Mucosa of stomach (tissue), 1 donor: ENCODE data around the gene UBAP1.

ENCODE experiments used
- H3K27me3 ChIP-seq: one replicate; pipeline ENCODE4 v1.7.0; 2013; ENCODE audit warnings: mild to moderate bottlenecking, low read length; ENCODE audit not compliant: control insufficient read depth, insufficient read depth
- H3K36me3 ChIP-seq: one replicate; pipeline ENCODE4 v1.7.0; 2013; ENCODE audit warnings: low read length; ENCODE audit not compliant: control insufficient read depth, insufficient read depth
- H3K4me1 ChIP-seq: one replicate; pipeline ENCODE4 v1.7.0; 2013; ENCODE audit warnings: mild to moderate bottlenecking, low read length; ENCODE audit not compliant: control insufficient read depth, insufficient read depth
- H3K4me3 ChIP-seq: one replicate; pipeline ENCODE4 v1.7.0; 2013; ENCODE audit warnings: low read length
- H3K9ac ChIP-seq: one replicate; pipeline ENCODE4 v1.7.0; 2013; ENCODE audit warnings: mild to moderate bottlenecking, low read length, moderate library complexity
- H3K9me3 ChIP-seq: one replicate; pipeline ENCODE4 v1.7.0; 2013; ENCODE audit warnings: mild to moderate bottlenecking, low read length, moderate library complexity; ENCODE audit not compliant: control insufficient read depth
- donor health status: Pancreatic carcinoma.

UBAP1 gene

DNA sequence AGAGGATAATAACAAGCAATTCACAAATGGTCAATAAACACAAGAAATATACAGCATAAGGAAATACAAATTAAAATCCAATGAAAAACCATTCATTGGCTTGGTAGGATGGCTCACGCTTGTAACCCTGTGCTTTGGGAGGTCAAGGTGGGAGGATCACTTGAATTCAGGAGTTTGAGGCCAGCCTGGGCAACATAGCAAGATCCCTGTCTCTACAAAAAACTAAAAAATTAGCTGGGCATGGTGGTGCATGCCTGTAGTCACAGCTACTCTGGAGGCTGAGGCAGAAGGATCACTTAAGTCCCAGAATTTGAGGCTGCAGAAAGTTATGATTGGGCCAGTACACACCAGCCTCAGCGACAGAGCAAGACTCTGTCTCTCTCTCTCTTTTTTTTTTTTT, 20.9 kb upstream of the UBAP1 start:
- Histone ChIP-seq H3K4me3 (no peak overlapping the region), H3K27me3 (no peaks in the 10 kb centered on the region), H3K36me3 (no peaks in the 10 kb centered on the region), H3K4me1 (peaks cover 6% of the 10 kb centered on the region), H3K9me3 (no peaks in the 10 kb centered on the region), H3K9ac (no peak overlapping the region)

DNA sequence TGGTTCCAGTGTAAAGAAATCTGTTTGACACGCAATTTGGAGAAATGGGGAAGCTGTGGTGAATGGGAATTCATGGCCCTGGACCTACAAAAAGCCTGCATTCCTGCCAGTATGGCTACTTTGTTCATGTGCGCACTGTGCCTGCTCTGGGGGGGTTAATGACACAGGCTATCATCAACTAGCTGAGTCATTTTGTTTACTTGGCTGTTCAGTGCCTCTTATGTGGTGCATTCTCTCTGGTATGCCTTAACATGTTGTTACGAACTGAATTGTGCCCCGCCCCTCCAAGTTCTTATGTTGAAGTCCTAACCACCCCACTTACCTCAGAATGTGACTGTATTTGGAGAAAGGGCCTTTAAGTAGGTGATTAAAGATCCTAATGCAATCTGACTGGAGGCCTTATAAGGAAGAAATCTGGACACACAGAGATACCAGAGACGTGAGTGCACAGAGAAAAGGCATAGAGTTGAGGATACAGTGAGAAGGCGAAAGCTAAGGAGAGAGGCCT, 20.4 kb upstream of the UBAP1 start:
- Histone ChIP-seq H3K4me1 (peaks cover 6% of the 10 kb centered on the region), H3K9me3 (no peaks in the 10 kb centered on the region), H3K27me3 (no peaks in the 10 kb centered on the region), H3K36me3 (no peaks in the 10 kb centered on the region), H3K4me3 (no peak overlapping the region), H3K9ac (no peak overlapping the region)

DNA sequence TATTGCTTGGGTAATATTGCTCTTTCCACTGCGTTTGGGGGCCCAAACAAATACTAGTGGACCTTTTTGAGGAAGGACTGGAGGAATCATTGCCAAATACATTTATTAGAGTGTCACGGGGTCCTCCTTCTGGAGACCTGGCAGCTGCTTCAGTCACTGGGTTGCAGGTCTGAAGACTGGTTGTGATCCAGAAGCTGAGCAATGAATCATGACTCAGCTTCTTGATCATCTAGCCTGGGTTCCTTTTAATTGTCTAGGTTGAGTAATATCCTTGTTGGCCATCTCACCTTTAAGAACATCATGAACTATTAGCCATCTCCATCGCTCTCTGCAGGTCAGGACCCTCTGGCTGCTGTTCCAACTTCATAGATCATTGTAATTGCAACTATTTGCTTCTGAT, 15.4 kb upstream of the UBAP1 start:
- H3K27me3 ChIP-seq = no peaks in the 10 kb centered on the region
- H3K9ac ChIP-seq = no peak overlapping the region
- H3K4me1 ChIP-seq = peaks cover 3% of the 10 kb centered on the region
- no peaks in the 10 kb centered on the region for H3K36me3 ChIP-seq
- no peaks in the 10 kb centered on the region for H3K9me3 ChIP-seq
- H3K4me3 ChIP-seq = no peak overlapping the region

DNA sequence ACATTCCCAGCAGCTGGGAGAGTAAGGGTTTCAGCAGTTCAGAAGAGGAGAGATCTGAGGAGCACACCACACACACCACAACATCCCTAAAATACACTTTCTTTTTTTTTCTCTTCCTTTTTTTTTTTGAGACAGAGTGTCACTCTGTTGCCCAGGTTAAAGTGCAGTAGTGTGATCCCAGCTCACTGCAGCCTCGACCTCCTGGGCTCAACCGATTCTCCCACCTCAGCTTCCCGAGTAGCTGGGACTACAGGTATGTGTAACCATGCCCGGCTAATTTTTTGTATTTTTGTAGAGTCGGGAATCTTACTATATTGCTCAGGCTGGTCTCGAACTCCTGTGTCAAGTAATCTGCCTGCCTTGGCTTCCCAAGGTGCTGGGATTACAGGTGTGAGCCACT, 9.7 kb upstream of the UBAP1 start:
- Histone ChIP-seq H3K9ac (no peak overlapping the region), H3K36me3 (no peaks in the 10 kb centered on the region), H3K4me3 (no peak overlapping the region), H3K27me3 (no peaks in the 10 kb centered on the region), H3K9me3 (no peaks in the 10 kb centered on the region), H3K4me1 (peaks cover 9% of the 10 kb centered on the region)

DNA sequence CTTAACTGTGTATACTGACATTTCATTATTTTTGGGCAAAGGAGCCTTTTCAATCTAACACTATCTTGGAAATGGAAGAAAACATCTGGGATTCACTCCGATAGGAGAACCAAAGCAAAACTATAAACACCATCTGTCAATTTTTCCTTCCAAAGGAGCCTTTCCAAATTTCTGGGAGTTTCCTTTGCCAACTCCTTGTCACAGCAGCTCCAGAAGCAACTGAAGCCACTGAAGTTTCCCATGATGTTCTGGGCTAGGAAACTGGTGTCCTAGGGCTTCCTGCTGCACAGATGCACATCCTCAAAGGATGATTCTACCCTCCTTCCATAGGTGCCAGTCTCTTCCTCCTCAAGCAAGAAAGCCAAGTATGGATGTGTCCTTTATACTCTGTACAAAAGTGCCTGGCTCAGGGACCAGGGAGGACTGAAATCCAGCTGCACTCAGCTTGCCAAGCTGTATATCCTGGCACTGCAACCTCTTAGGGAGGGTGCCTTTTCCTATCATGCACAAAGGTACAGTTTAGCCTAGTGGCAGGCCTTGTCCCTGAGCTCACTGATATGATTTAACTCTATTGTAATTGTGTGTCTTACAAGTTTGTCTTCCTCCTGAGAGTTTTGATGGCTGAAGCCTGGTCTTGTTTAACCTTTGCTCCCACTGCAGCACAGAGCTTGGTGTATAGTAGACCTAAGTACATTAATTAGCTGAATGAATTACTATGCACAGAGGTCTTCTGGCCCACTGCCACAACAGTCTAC, 8.4 kb upstream of the UBAP1 start:
- Histone ChIP-seq H3K4me1 (peaks cover 9% of the 10 kb centered on the region), H3K9ac (no peak overlapping the region), H3K9me3 (no peaks in the 10 kb centered on the region), H3K27me3 (no peaks in the 10 kb centered on the region), H3K36me3 (no peaks in the 10 kb centered on the region), H3K4me3 (no peak overlapping the region)

DNA sequence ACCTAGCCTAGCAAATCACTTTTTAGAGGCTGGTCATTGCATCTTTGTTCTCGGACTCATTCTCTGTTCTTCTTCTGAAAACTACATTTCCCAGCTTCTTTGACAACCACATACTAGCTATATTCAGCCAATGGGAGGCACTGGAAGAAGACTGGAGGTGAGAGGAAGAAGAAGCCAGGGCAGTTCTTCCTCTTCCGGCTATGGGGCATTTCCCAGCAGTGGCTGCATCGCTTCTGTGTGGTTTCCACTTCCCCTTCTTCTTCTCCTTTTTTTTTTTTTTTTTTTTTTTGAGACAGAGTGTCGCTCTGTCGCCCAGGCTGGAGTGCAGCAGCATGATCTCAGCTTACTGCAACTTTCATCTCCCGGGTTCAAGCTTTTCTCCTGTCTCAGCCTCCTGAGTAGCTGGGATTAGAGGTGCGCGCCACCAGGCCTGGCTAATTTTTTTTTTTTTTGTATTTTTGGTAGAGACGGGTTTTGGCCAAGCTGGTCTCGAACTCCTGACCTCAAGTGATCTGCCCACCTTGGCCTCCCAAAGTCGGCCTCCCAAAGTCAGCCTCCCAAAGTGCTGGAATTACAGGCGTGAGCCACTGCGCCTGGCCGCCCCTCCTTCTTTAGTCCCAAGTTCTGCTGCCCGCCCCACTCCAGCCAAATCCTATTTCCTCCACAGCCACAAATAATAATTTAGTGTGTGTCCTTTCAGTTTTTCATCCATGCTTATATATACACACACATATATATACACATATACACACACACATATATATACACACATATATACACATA, 6.9 kb upstream of the UBAP1 start:
- Histone ChIP-seq H3K9ac (no peak overlapping the region), H3K27me3 (no peaks in the 10 kb centered on the region), H3K4me3 (no peak overlapping the region), H3K9me3 (no peaks in the 10 kb centered on the region), H3K36me3 (no peaks in the 10 kb centered on the region), H3K4me1 (peaks cover 9% of the 10 kb centered on the region)

DNA sequence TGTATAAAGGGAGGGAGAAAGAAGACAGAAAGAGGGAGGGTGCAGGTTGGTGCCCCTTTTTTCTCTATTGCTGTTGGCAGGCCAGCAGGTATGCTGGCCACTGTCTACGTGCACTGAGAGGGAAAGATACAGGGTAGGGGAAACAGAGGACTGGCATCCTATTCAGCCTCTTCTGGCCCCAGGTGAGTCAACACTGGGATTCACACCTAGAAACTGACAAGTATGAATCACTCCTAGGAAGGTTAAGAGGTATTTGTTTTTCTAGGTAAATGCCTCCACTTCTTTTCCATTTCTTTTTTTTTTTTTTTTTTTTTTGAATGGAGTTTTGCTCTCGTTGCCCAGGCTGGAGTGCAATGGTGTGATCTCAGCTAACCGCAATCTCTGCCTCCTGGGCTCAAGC, 2.8 kb upstream of the UBAP1 start:
- no peaks in the 10 kb centered on the region for H3K27me3 ChIP-seq
- H3K4me1 ChIP-seq = no peaks in the 10 kb centered on the region
- H3K9me3 ChIP-seq = no peaks in the 10 kb centered on the region
- H3K36me3 ChIP-seq = no peaks in the 10 kb centered on the region
- no peak overlapping the region for H3K9ac ChIP-seq
- H3K4me3 ChIP-seq = no peak overlapping the region

DNA sequence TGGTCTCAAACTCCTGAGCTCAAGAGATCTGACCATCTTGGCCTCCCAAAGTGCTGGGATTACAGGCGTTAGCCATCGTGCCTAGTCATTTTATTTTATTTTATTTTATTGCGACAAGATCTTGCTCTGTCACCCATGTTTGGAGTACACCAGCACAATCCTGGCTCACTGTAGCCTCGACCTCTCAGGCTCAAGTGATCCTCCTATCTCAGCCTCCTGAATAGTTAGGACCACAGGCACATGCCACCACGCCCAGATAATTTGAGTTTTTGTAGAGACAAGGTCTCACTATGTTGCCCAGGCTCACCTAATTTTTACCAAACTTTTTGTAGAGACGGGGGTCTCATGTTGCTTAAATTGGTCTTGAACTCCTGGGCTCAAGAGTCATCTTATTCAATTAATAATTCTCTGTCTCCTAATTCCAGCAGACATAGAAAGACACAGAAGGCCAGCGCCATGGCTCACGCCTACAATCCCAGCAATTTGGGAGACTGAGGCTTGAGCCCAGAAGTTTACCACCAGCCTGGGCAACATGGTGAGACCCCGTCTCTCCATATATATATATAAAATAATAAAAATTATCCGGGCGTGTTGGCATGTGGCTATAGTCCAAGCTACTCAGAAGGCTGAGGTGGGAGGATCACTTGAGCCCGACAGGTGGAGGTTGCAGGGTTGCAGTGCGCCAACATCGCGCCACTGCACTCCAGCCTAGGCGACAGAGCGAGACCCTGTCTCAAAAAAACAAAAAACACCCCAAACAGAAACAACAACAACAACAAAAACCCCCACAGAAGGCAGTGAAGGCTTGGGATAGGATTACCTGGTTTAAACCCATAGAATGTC, 1.0 kb upstream of the UBAP1 start:
- Histone ChIP-seq H3K4me1 (no peaks in the 10 kb centered on the region), H3K36me3 (no peaks in the 10 kb centered on the region), H3K9ac (peak overlapping the region; percentile 94), H3K27me3 (no peaks in the 10 kb centered on the region), H3K4me3 (peak overlapping the region; percentile 86), H3K9me3 (no peaks in the 10 kb centered on the region)

DNA sequence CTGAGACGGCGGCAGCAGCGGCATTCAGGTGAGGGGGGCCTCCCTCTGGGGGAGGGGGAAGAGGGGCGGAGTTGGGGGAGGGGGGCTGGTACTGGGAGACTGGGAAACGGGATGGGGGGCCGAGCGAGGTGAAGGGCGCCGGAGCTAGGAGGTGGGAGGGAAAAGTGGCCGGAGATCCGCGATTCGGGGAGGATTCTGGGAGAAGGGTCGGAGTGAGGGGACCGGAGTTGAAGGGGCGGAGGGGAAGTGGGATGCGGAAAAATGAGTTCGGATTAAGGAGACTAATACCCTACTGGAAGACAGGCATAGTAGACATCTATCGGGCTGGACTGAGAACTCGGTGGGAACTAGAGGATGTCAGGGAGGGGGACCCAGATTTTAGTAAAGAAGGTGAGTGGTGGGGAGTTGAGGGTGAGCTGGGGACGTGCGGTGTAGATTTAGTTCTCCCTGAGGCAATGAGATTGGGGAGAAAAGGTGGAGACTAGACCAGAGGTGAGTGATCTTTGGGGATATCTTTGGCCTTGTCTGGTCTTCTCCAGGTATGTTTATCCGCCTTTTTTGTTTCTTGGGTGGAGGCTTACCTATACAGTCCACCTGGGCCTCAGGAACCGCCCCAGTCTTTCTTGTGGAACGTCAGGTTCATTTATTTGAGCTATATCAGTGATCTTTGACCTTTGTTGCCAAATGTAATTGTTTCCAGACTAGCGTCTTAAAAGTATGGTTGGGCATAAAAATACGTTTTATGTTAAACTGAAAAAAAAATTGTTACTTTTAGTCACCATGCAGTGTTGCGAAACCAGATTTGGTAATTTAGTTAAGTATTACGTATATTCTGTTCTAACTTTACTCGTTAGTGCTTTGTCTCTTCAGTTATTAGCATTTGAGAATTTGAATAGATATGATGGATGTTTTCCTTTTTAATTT, 632 bp downstream of the UBAP1 start:
- Histone ChIP-seq H3K9ac (peak overlapping the region; percentile 94), H3K27me3 (no peaks in the 10 kb centered on the region), H3K9me3 (no peaks in the 10 kb centered on the region), H3K4me3 (peak overlapping the region; percentile 86), H3K4me1 (no peaks in the 10 kb centered on the region), H3K36me3 (no peaks in the 10 kb centered on the region)

DNA sequence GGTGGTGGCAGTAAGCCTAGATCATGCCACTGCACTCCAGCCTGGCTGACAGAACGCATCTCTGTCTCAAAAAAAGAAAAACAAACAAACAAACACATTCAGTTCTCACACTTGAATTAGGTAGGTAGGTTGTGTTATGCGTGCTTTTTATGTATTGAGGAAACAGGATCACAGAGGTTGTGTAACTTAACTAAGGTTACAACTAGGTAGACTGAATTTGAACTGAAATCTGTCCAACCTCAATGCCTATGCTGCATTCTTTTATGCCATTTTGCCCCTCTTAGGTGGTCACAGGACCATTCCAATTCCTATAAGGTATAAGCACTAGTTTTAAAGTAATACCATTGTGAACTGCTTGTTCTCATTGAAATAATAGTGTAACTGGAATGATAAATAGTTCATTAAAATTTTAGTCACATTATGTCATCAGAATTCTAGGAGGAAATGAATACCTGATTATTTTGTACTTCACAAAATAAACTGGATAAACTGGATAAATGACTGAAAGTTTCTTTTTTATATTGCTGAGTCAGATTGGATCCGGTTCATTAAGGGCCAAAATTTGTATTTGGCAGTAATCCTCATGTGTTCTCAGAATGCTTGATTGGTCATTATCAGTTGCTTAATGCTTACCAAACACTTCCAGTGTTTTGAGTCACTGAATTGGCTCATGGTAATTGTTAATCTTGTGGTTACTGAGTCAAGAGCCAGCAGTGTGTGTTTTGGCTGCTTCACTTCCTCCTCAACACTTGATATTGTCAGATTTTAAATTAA, 7.1 kb downstream of the UBAP1 start:
- H3K4me3 ChIP-seq = no peak overlapping the region
- peaks cover 21% of the 10 kb centered on the region for H3K4me1 ChIP-seq
- H3K9me3 ChIP-seq = no peaks in the 10 kb centered on the region
- no peaks in the 10 kb centered on the region for H3K27me3 ChIP-seq
- H3K9ac ChIP-seq = no peak overlapping the region
- H3K36me3 ChIP-seq = no peaks in the 10 kb centered on the region

DNA sequence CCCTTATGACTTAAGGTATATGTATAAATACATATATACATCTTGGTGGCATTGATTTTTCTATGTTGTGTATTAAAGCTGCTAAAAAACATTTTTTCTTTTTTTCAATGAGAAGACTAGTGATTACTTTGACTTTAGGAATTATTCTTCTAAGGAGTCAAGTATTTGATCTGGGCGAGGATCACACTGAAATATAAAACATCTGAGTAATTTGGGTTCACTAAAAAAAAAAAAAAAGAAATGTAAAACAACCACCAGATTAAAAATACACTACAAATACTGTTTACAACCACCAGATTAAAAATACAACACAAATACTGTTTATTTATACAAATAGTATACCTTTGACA, 9.0 kb downstream of the UBAP1 start:
- Histone ChIP-seq H3K4me3 (no peak overlapping the region), H3K27me3 (no peaks in the 10 kb centered on the region), H3K9me3 (no peaks in the 10 kb centered on the region), H3K9ac (no peak overlapping the region), H3K36me3 (no peaks in the 10 kb centered on the region), H3K4me1 (peaks cover 28% of the 10 kb centered on the region)
